ENCODE results near the gene CDIP1. TPM values are rescaled to one million over a fixed set of nuclear protein-coding genes. Genes with fewer than 3 reads are reported as not detected.

Gene CDIP1
- total and polyA plus RNA-seq, 11 donors = 33.3 to 51.1 (median 46.3) TPM

- Histone ChIP-seq H3K9me3 (no peaks in the 10 kb centered on the region), H3K27me3 (no peaks in the 10 kb centered on the region), H3K36me3 (peaks cover 0 to 10% (median 2%) of the 10 kb centered on the region in 9 donors), H3K4me3 (no peak overlapping the region), H3K4me1 (peaks cover 8 to 59% (median 44%) of the 10 kb centered on the region in 12 donors), H3K27ac (no peak overlapping the region)
- TF ChIP-seq POLR2A (IDR thresholded peaks at IDR 0.05) (no peak), CTCF (IDR thresholded peaks at IDR 0.05) (peak; percentile 32 to 62 (median 53))
- DNase-seq (peak in 1 of 5 donors; percentile 19), ATAC-seq (peak in 1 of 4 donors; percentile 8)
- WGBS, 4 donors = 56 to 88% (median 63%) methylated on average over 8 to 12 of the region's 12 CpGs
- intact Hi-C loops (cut with DNase I) = loop anchor here in 6 of 10 donors (10.0 kb wide), 2 partner anchors 67 to 437 kb away; partner anchors contain the start of gene SEC14L5 (in 4 of the 6)
Observed at GRCh38 chr16:4517812-4518680, 20.5 kb downstream of the CDIP1 start.

GRCh38 chr16:4515611-4516233 lies 22.9 kb downstream of the CDIP1 start:
- H3K4me3 ChIP-seq = peak overlapping the region in 1 of 12 donors; percentile 4
- ATAC-seq (peak in 1 of 4 donors; percentile 14), DNase-seq (no peak)
- H3K27me3 ChIP-seq = no peaks in the 10 kb centered on the region
- H3K27ac ChIP-seq = peak overlapping the region in 11 of 12 donors; percentile 23 to 87 (median 72)
- TF ChIP-seq POLR2A (IDR thresholded peaks at IDR 0.05) (no peak), CTCF (IDR thresholded peaks at IDR 0.05) (no peak)
- H3K36me3 ChIP-seq = peaks cover 0 to 33% (median 23%) of the 10 kb centered on the region in 9 donors
- 30 to 49% (median 40%) methylated on average over 5 of the region's 5 CpGs for WGBS, 4 donors
- peaks cover 0 to 67% (median 49%) of the 10 kb centered on the region in 12 donors for H3K4me1 ChIP-seq
- H3K9me3 ChIP-seq = no peaks in the 10 kb centered on the region
- intact Hi-C loops (cut with DNase I) = loop anchor here in 6 of 10 donors (10.0 kb wide), 2 partner anchors 69 to 439 kb away; partner anchors contain the start of gene SEC14L5 (in 4 of the 6)

GRCh38 chr16:4514606-4515005 lies 24.0 kb downstream of the CDIP1 start:
- intact Hi-C loops (cut with DNase I) = loop anchor here in 9 of 10 donors (5.0 to 10.0 kb wide), 4 partner anchors 33 to 443 kb away; partner anchors contain the start of gene SEC14L5 (in 6 of the 9)
- Histone ChIP-seq H3K4me3 (no peak overlapping the region), H3K9me3 (no peaks in the 10 kb centered on the region), H3K4me1 (peaks cover 0 to 67% (median 51%) of the 10 kb centered on the region in 12 donors), H3K36me3 (peaks cover 0 to 44% (median 33%) of the 10 kb centered on the region in 9 donors), H3K27ac (peak overlapping the region; percentile 23 to 87 (median 72)), H3K27me3 (no peaks in the 10 kb centered on the region)
- ATAC-seq = peak in 3 of 4 donors; percentile 3 to 31 (median 4)
- 23 to 40% (median 35%) methylated on average over 7 of the region's 7 CpGs for WGBS, 4 donors
- DNase-seq = peak in 2 of 5 donors; percentile 38 to 46
- no peak for TF ChIP-seq CTCF (IDR thresholded peaks at IDR 0.05)
- no peak for TF ChIP-seq POLR2A (IDR thresholded peaks at IDR 0.05)
